NCI-H748 treated with DMSO at 0.1 percent for 48 hours (cell line): ENCODE measurements around the gene GALNT16.
"Not testable (repeated sequence)": the region's sequence is repeated elsewhere in the genome, so short reads cannot be mapped to it uniquely, and the experiment has no call there.

ENCODE experiments used
- DNase-seq: peaks from one replicate; lab custom pipeline; 2025; lab: John Stamatoyannopoulos, UW

GALNT16 gene

GRCh38 chr14:69259527-69260189 is at the start of gene GALNT16:
GALNT16 (plus strand) TSS chr14:69260158; CDS start chr14:69260291, 133 bp downstream.
- DNase-seq = no peak

- DNase-seq = no peak
Observed at GRCh38 chr14:69214393-69214792, 45.6 kb upstream of the GALNT16 start.

- DNase-seq = not testable (repeated sequence)
Observed at GRCh38 chr14:69217663-69218062, 42.3 kb upstream of the GALNT16 start.

- DNase-seq = no peak
Observed at GRCh38 chr14:69224946-69225345, 35.0 kb upstream of the GALNT16 start.

DNA sequence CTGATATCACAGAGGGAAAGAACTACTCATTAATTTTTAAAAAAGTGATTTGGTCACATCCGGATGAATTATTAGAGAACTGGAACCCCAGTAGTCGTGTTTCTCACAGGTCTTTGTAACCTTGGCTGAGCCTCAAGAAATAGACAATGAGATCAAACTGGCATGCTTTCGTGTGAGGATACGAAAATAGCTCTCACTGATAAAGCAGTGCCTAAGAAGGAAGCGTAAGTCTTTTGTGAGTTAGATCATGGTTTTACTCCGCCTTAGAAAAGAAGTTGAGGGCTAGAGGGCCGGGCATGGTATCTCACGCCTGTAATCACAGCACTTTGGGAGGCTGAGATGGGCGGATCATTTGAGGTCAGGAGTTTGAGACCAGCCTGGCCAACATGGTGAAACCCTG is 33.8 kb upstream of the GALNT16 start:
- no peak for DNase-seq

DNA sequence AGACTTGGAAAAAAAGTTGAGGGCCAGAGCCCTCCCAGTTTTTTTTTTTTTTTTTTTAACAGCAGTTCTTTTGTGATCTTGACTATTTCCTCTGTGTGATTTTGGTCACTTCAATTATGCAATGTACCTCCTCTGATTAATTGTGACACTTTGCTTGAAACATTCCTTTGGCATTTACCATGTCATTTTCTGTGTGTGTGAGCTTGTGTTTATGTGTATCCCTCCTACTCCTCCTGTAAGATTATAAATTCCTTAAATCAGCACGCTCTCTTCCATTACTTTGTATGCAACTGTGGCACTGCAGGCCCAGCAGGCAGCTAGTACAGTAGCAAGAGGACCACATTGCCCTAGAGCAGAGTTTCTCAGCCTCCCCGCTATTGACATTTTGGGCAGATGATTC is 33.2 kb upstream of the GALNT16 start:
- DNase-seq = no peak

GRCh38 chr14:69231486-69231885 is 28.5 kb upstream of the GALNT16 start:
- no peak for DNase-seq

DNA sequence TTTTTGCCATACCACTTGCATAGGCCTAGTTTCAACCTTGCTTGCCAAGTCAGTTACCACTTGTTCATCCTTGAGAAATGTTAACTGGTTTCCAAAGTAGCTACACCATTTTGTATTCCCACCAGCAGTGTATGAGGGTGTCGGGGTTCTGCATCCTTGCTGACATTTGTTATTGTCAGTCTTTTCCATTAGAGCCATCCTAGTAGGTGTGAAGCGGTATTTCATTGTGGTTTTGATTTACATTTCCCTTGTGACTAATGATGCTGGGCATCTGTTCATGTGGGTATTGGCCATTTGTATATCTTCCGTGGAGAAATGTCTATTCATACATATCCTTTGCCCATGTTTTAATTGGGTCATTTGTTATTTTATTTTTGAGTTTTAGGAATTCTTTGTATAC is 27.6 kb upstream of the GALNT16 start:
- no peak for DNase-seq

DNA sequence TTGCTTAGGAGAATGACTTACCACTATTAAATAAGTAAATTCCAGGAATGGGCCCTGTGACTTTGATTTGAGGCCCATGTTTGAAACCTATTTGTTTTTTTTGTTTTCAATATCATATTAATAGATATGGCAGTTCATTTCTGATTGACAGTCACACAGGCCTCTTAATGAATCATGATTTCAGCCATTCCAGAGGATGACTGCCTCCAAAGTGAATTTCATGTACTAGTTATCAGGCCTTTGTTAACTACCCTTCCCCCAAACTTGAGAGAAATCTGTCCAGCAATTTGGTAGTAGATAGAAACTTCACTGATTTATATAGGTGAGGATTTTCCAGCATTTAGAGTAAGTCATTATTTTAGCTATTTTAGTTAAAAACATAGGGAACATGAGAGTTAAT is 25.9 kb upstream of the GALNT16 start:
- no peak for DNase-seq

- no peak for DNase-seq
Observed at GRCh38 chr14:69235708-69236107, 24.2 kb upstream of the GALNT16 start.

DNA sequence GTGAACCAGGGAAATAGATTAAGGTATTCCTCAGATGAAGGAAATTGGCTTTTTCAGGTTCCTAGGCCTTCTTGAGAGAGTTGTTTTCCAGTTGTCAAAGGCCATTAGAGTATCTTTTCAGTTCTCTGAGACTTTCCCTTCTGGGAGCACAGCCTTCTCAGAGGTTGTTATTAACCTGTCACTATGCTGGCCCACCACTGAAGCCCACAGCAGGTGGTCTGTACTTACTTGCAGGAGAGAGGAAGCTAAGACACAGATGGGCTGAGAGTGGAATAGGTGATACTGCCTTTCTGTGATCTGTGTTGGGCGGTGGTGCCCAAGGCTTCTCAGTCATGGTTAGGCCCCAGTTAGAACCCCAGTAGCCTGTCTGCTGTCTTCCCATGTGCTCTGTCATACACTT is 22.8 kb upstream of the GALNT16 start:
- no peak for DNase-seq

DNA sequence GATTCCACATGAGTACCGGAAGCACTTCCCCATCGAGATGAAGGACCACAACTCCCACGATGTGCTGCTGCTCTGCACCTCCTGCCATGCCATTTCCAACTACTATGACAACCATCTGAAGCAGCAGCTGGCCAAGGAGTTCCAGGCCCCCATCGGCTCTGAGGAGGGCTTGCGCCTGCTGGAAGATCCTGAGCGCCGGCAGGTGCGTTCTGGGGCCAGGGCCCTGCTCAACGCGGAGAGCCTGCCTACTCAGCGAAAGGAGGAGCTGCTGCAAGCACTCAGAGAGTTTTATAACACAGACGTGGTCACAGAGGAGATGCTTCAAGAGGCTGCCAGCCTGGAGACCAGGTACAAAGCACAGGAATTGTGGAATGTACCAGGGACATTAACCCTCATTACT is 22.4 kb upstream of the GALNT16 start:
- no peak for DNase-seq

GRCh38 chr14:69238883-69239282 is 21.1 kb upstream of the GALNT16 start:
- no peak for DNase-seq

DNA sequence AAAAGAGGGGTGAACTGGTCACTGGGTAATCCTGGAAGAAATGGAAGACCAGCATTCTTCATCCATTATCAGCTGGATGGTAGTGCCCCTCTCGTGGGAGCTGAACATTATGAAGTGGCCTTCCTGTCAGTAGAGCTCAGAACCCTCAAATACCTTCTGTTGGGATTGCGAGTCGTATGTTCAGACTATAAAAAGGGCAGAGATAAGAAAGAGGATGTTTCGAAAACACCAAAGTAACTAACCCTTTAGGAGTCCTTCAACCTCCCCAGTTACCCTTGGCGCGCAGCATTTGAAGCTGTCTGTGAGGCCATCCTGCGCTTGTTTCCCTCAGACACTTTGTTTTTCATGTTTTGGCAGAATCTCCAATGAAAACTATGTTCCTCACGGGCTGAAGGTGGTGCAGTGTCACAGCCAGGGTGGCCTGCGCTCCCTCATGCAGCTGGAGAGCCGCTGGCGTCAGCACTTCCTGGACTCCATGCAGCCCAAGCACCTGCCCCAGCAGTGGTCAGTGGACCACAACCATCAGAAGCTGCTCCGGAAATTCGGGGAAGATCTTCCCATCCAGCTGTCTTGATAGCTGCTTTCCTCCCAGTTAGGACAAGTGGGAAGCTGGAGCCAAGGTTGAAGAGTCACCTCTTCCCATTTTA is 19.3 kb upstream of the GALNT16 start:
- DNase-seq = no peak

- DNase-seq = no peak
Observed at GRCh38 chr14:69241577-69241976, 18.4 kb upstream of the GALNT16 start.

- DNase-seq = peak; percentile 19
Observed at GRCh38 chr14:69242311-69243224, 17.4 kb upstream of the GALNT16 start.

DNA sequence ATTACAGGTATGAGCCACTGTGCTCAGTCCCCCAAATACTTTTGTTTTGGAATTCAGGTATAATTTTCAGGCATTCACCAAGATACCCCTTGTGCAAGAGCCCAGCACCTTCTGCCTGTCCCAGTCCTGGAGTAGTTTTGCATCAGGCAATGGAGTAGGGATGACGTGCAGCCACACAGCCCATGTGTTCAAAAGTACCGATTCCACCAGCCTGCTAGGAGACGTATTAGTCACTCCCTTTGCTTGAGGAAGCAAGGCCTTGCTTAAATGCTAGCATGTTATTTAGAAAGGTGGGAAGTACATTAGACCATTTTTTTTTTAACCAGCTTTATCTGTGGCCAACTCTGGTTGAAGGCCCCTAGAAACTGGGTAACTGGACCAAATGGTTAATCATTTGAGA is 15.0 kb upstream of the GALNT16 start:
- DNase-seq = no peak

DNA sequence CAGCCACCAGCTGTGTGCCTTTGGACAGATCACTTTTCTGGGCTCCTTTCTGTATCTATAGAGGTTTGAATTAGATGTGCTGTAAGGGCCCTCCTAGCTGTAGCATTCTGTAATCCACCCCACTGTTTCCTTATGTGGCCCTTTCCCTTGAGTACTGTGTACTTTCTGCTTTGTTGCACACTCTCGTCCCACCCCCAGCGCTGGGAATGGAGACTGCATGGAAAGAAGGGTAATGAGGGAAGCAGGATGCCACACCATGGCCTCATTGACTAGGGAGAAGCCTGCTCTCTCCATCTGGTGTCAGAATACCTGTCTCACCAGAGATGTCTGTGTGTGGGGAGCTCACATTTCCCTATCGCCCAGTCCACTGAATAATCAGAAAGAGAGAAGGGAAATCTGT is 13.6 kb upstream of the GALNT16 start:
- DNase-seq = no peak

DNA sequence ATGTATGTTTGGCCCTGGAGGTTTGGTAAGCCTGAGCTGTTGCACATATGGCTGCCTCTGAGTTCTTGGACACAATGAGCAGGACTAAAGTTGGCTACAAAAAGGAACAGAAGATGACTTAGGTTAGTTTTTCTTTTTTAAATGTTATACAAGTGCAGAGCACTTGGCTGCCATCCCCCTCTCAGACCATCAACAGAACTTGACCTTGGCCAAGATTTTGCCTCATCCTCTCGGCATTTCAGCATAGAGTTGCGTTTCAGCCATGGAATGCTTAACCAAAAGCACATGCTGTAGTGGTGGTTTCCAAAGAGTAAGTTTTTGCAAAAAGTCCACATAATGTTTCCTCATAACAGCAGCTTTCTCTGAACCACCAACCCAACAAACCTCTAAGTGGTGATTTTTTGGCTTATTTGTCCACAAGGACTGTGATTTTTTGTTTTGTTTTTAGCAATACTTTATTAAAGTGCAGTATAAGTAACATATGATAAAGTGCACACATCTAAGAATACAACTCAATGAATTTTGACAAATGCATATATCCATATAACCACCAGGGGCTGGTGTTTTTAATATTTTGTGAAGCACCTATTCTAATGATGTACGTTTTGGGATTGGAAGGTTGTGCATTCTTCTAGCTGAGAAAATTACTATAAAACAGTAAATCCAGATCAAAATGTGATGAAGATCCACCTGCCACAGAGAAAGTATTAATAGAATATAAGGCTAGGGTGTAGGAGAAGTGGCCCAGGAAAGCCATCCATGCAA is 12.1 kb upstream of the GALNT16 start:
- DNase-seq = no peak

DNA sequence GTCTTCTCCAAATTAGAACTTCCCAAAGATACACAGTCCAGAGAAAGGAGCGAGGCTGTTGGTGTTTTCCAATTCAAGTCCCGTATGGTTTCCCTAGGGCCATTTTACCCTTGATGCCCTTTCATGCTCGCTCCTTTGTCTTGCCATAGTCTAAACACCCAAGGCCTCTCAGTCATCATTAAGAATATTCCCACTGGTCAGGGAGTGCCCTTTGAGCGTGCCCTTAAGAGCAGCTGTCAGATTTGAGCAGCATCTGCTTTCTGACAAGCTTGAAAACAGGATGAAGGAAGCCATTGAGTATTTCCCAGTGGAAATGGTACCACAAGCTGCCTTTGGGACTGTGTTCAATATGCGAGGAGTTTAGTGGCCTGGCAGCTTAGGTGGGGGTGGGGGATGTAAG is 10.4 kb upstream of the GALNT16 start:
- no peak for DNase-seq

DNA sequence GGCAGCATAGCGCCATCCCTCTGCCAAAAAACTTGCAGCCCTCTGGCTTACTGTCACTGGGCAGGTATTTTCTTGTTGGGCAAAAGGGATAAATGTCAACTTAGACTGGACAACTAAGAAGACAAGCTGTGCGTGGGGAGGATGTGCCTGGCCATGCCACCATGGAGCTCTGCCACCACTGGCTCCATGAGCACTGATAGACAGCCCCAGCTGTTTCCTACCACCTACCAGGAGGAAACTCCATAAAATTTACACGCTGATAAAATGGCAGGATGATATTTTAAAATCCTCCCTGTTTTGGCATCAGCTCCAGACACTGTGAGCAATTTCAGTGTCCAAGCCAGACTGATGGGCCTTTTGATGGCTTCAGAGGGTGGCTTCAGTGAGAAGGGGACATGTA is 7.1 kb upstream of the GALNT16 start:
- DNase-seq = no peak

- no peak for DNase-seq
Observed at GRCh38 chr14:69259168-69259526, 811 bp upstream of the GALNT16 start.
